ENCODE results near the gene BBS9. TPM values are rescaled to one million over a fixed set of nuclear protein-coding genes. Genes with fewer than 3 reads are reported as not detected.

Gene BBS9
- total RNA-seq, 6 experiments from 2014 or later = 3.0 to 8.0 (median 6.6) TPM

GRCh38 chr7:33645104-33645503 is 515.7 kb downstream of the BBS9 start:
- H3K27ac ChIP-seq = no peak overlapping the region
- DNase-seq (no peak), ATAC-seq (no peak)
- no peaks in the 10 kb centered on the region for H3K9me3 ChIP-seq
- no peaks in the 10 kb centered on the region for H3K36me3 ChIP-seq
- intact Hi-C loops (cut with DNase I) = no loop called here
- TF ChIP-seq CTCF (IDR thresholded peaks at IDR 0.05) = no peak
- TF ChIP-seq POLR2A (IDR thresholded peaks at IDR 0.05) = no peak
- H3K4me3 ChIP-seq = no peak overlapping the region
- no peaks in the 10 kb centered on the region for H3K27me3 ChIP-seq
- 63% methylated on average over 2 of the region's 2 CpGs for WGBS (ENCODE audit: insufficient coverage, low coverage, low lambda C conversion rate, missing lambda C conversion rate)
- no peaks in the 10 kb centered on the region for H3K4me1 ChIP-seq

GRCh38 chr7:33646166-33646565 is 516.8 kb downstream of the BBS9 start:
- WGBS (ENCODE audit: insufficient coverage, low coverage, low lambda C conversion rate, missing lambda C conversion rate) = 70% methylated on average over 3 of the region's 3 CpGs
- intact Hi-C loops (cut with DNase I) = no loop called here
- no peaks in the 10 kb centered on the region for H3K27me3 ChIP-seq
- no peaks in the 10 kb centered on the region for H3K36me3 ChIP-seq
- ATAC-seq = no peak
- no peak overlapping the region for H3K4me3 ChIP-seq
- no peak for TF ChIP-seq POLR2A (IDR thresholded peaks at IDR 0.05)
- TF ChIP-seq CTCF (IDR thresholded peaks at IDR 0.05) = no peak
- no peak for DNase-seq
- H3K9me3 ChIP-seq = no peaks in the 10 kb centered on the region
- no peaks in the 10 kb centered on the region for H3K4me1 ChIP-seq
- H3K27ac ChIP-seq = no peak overlapping the region

- Histone ChIP-seq H3K27me3 (no peaks in the 10 kb centered on the region), H3K4me1 (no peaks in the 10 kb centered on the region), H3K27ac (no peak overlapping the region), H3K9me3 (no peaks in the 10 kb centered on the region), H3K4me3 (no peak overlapping the region), H3K36me3 (no peaks in the 10 kb centered on the region)
- ATAC-seq (no peak), DNase-seq (no peak)
- WGBS (ENCODE audit: insufficient coverage, low coverage, low lambda C conversion rate, missing lambda C conversion rate) = 84% methylated on average over 4 of the region's 4 CpGs
- intact Hi-C loops (cut with DNase I) = no loop called here
- no peak for TF ChIP-seq CTCF (IDR thresholded peaks at IDR 0.05)
- TF ChIP-seq POLR2A (IDR thresholded peaks at IDR 0.05) = no peak
Observed at GRCh38 chr7:33646891-33647391, 517.6 kb downstream of the BBS9 start.

- H3K27ac ChIP-seq = no peak overlapping the region
- no peak for ATAC-seq
- DNase-seq = no peak
- H3K9me3 ChIP-seq = no peaks in the 10 kb centered on the region
- WGBS (ENCODE audit: insufficient coverage, low coverage, low lambda C conversion rate, missing lambda C conversion rate) = 88% methylated on average over 6 of the region's 7 CpGs
- H3K27me3 ChIP-seq = no peaks in the 10 kb centered on the region
- H3K36me3 ChIP-seq = no peaks in the 10 kb centered on the region
- intact Hi-C loops (cut with DNase I) = no loop called here
- no peak overlapping the region for H3K4me3 ChIP-seq
- no peak for TF ChIP-seq POLR2A (IDR thresholded peaks at IDR 0.05)
- TF ChIP-seq CTCF (IDR thresholded peaks at IDR 0.05) = no peak
- no peaks in the 10 kb centered on the region for H3K4me1 ChIP-seq
Observed at GRCh38 chr7:33649476-33650441, 520.4 kb downstream of the BBS9 start.

Measured in right lobe of liver (tissue), 6 donors.